ENCODE results near the gene CMTM7. TPM values are rescaled to one million over a fixed set of nuclear protein-coding genes. Genes with fewer than 3 reads are reported as not detected.

Gene CMTM7
- total and polyA plus RNA-seq, 2 of the 8 experiments (the other 6 are each of a cell fraction or from before 2014, with no cell fraction given): 33.3 to 65.8 TPM

GRCh38 chr3:32411442-32411841 lies 19.8 kb downstream of the CMTM7 start (continued):
- TF ChIP-seq MAX (IDR thresholded peaks at IDR 0.05) (no peak), CTBP2 (IDR thresholded peaks at IDR 0.05; ENCODE audit: borderline replicate concordance, insufficient read depth, insufficient read length, low read length) (no peak), RFX5 (IDR thresholded peaks at IDR 0.05; ENCODE audit: borderline replicate concordance, low read depth, low read length) (no peak), CREB1 (IDR thresholded peaks at IDR 0.05) (no peak), EZH2 (IDR thresholded peaks at IDR 0.05; ENCODE audit: low read depth, low read length, severe bottlenecking) (no peak), TAF1 (IDR thresholded peaks at IDR 0.05; ENCODE audit: low read depth, low read length) (no peak)
